H9 (cell line): Measurements from ENCODE around the gene NSF. TPM values are rescaled to one million over a fixed set of nuclear protein-coding genes. Genes with fewer than 3 reads are reported as not detected.
"Not testable (repeated sequence)": the region's sequence is repeated elsewhere in the genome, so short reads cannot be mapped to it uniquely, and the experiment has no call there.

ENCODE experiments used
- DNase-seq: peaks from one replicate; pipeline ENCODE4 v3.0.0-alpha.2; 2017
- H2AFZ ChIP-seq: one replicate; pipeline ENCODE4 v1.6.1; 2013; ENCODE audit warnings: mild to moderate bottlenecking, low read length, control low read depth, moderate library complexity
- H2AK5ac ChIP-seq: 2 replicates; pipeline ENCODE4 v1.6.1; 2013; ENCODE audit warnings: low read length, control low read depth, mixed read lengths; ENCODE audit not compliant: insufficient read length
- H2BK120ac ChIP-seq: one replicate; pipeline ENCODE4 v1.6.1; 2013; ENCODE audit warnings: low read depth, mild to moderate bottlenecking, low read length, control low read depth, inconsistent platforms; ENCODE audit not compliant: poor library complexity, severe bottlenecking
- H2BK12ac ChIP-seq: 2 replicates; pipeline ENCODE4 v1.6.1; 2013; ENCODE audit warnings: low read length, control low read depth, mixed read lengths, low read depth; ENCODE audit not compliant: insufficient read length
- H2BK15ac ChIP-seq: 2 replicates; pipeline ENCODE4 v1.6.1; 2013; ENCODE audit warnings: low read depth, low read length, control low read depth
- H2BK20ac ChIP-seq: one replicate; pipeline ENCODE4 v1.6.1; 2013; ENCODE audit warnings: low read depth, mild to moderate bottlenecking, low read length, control low read depth, inconsistent platforms; ENCODE audit not compliant: poor library complexity, severe bottlenecking
- H2BK5ac ChIP-seq: 2 replicates; pipeline ENCODE4 v1.6.1; 2013; ENCODE audit warnings: low read length, control low read depth, mixed read lengths; ENCODE audit not compliant: insufficient read length
- H3K14ac ChIP-seq: 2 replicates; pipeline ENCODE4 v1.6.1; 2013; ENCODE audit warnings: low read length, control low read depth; ENCODE audit not compliant: insufficient read depth
- H3K18ac ChIP-seq: 2 replicates; pipeline ENCODE4 v1.6.1; 2013; ENCODE audit warnings: low read depth, mild to moderate bottlenecking, mixed read lengths, low read length, control low read depth; ENCODE audit not compliant: insufficient read length
- H3K23ac ChIP-seq: 2 replicates; pipeline ENCODE4 v1.6.1; 2013; ENCODE audit warnings: low read length, control low read depth, mixed read lengths, low read depth; ENCODE audit not compliant: insufficient read length
- H3K23me2 ChIP-seq: 2 replicates; pipeline ENCODE4 v1.6.1; 2013; ENCODE audit warnings: low read depth, mild to moderate bottlenecking, mixed read lengths, low read length, control low read depth; ENCODE audit not compliant: insufficient read length, poor library complexity, severe bottlenecking
- H3K27ac ChIP-seq: 2 replicates; pipeline ENCODE4 v1.5.1; 2013; ENCODE audit warnings: low read length, control low read depth, mixed read lengths, low read depth; ENCODE audit not compliant: insufficient read length
- H3K27me3 ChIP-seq: 2 replicates; pipeline ENCODE4 v1.6.1; 2013; ENCODE audit warnings: low read length, control low read depth, inconsistent platforms; ENCODE audit not compliant: insufficient read depth
- H3K4ac ChIP-seq: 2 replicates; pipeline ENCODE4 v1.6.1; 2013; ENCODE audit warnings: low read depth, mild to moderate bottlenecking, control low read depth, inconsistent platforms, low read length, moderate library complexity
- H3K4me1 ChIP-seq: 2 replicates; pipeline ENCODE4 v1.6.1; 2013; ENCODE audit warnings: low read length, control low read depth, inconsistent platforms; ENCODE audit not compliant: insufficient read depth
- H3K4me2 ChIP-seq: 2 replicates; pipeline ENCODE4 v1.6.1; 2013; ENCODE audit warnings: low read length, control low read depth, mixed read lengths; ENCODE audit not compliant: insufficient read length, insufficient read depth
- H3K56ac ChIP-seq: 2 replicates; pipeline ENCODE4 v1.6.1; 2013; ENCODE audit warnings: low read depth, mild to moderate bottlenecking, mixed read lengths, low read length, control low read depth; ENCODE audit not compliant: insufficient read length
- H3K79me1 ChIP-seq: 2 replicates; pipeline ENCODE4 v1.6.1; 2013; ENCODE audit warnings: low read depth, mild to moderate bottlenecking, moderate library complexity, low read length, control low read depth, inconsistent platforms; ENCODE audit not compliant: insufficient read depth, poor library complexity, severe bottlenecking
- H3K79me2 ChIP-seq: 2 replicates; pipeline ENCODE4 v1.6.1; 2013; ENCODE audit warnings: low read length, control low read depth, inconsistent platforms; ENCODE audit not compliant: insufficient read depth
- H3K9ac ChIP-seq: 2 replicates; pipeline ENCODE4 v1.6.1; 2013; ENCODE audit warnings: low read length, control low read depth, mixed read lengths; ENCODE audit not compliant: insufficient read length; ENCODE audit errors: extremely low read depth
- H3K9me3 ChIP-seq: one replicate; pipeline ENCODE4 v1.6.1; 2013; ENCODE audit warnings: low read depth, low read length, inconsistent platforms; ENCODE audit not compliant: control insufficient read depth
- H3T11ph ChIP-seq: one replicate; pipeline ENCODE4 v1.6.1; 2013; ENCODE audit warnings: mild to moderate bottlenecking, low read length, control low read depth, inconsistent platforms
- H4K20me1 ChIP-seq: one replicate; pipeline ENCODE4 v1.6.1; 2013; ENCODE audit not compliant: control insufficient read depth, insufficient read length, insufficient read depth
- H4K5ac ChIP-seq: 2 replicates; pipeline ENCODE4 v1.6.1; 2013; ENCODE audit warnings: low read depth, mild to moderate bottlenecking, mixed read lengths, low read length, control low read depth; ENCODE audit not compliant: insufficient read length
- H4K8ac ChIP-seq: replicated peaks from 2 replicates; pipeline ENCODE4 v1.6.1; 2013; ENCODE audit warnings: low read length, control low read depth, mixed read lengths, low read depth; ENCODE audit not compliant: insufficient read length
- H4K91ac ChIP-seq: 2 replicates; pipeline ENCODE4 v1.6.1; 2013; ENCODE audit warnings: low read depth, mild to moderate bottlenecking, moderate library complexity, mixed read lengths, low read length, control low read depth; ENCODE audit not compliant: insufficient read length
- H3K27ac Mint-ChIP-seq, 3 experiments: 2 replicates in 2 of 3; 3 replicates in 1 of 3; pipeline ENCODE4 v1.8.0; 2020 to 2021; ENCODE audit warnings: mixed read lengths in 3 of 3, mild to moderate bottlenecking in 1 of 3, moderate library complexity in 1 of 3
- H3K27me3 Mint-ChIP-seq: 2 replicates; pipeline ENCODE4 v1.8.0; 2021; ENCODE audit warnings: low read depth, mild to moderate bottlenecking, moderate library complexity, mixed read lengths
- H3K36me3 Mint-ChIP-seq, 3 experiments: 2 replicates in 2 of 3; 3 replicates in 1 of 3; pipeline ENCODE4 v1.8.0; 2020 to 2021; ENCODE audit warnings: low read depth in 3 of 3, mixed read lengths in 3 of 3; ENCODE audit not compliant: insufficient read depth in 1 of 3
- H3K4me1 Mint-ChIP-seq, 2 experiments: 2 replicates each; pipeline ENCODE4 v1.8.0; 2020; ENCODE audit warnings: mixed read lengths in 2 of 2
- H3K4me3 Mint-ChIP-seq, 2 experiments: 2 replicates in 1 of 2; 3 replicates in 1 of 2; pipeline ENCODE4 v1.8.0; 2020 to 2021; ENCODE audit warnings: mild to moderate bottlenecking in 2 of 2, mixed read lengths in 2 of 2, moderate library complexity in 1 of 2
- H3K9me3 Mint-ChIP-seq, 2 experiments: 2 replicates in 1 of 2; 3 replicates in 1 of 2; pipeline ENCODE4 v1.8.0; 2020; ENCODE audit warnings: mild to moderate bottlenecking in 2 of 2, mixed read lengths in 2 of 2, moderate library complexity in 1 of 2
- CTCF ChIP-seq: fragments of 200-600 bp; sonication (generic); conservative IDR thresholded peaks from 3 replicates; pipeline ENCODE4 v1.8.0; 2021; ENCODE audit warnings: antibody characterized with exemption, mild to moderate bottlenecking
- WGBS: extraction: QIAGEN DNeasy Blood & Tissue Kit; methylation state at CpG from one replicate; pipeline ENCODE4 v1.1.7; 2013; ENCODE audit warnings: missing lambda C conversion rate, low lambda C conversion rate, mixed read lengths; ENCODE audit not compliant: insufficient read length; ENCODE audit errors: extremely low coverage; 5-methylcytosine and 5-hydroxymethylcytosine counted together
- total RNA-seq: library from RNA; stranded (reverse); gene quantifications from 2 replicates; pipeline ENCODE4 v1.2.1, GENCODE V29; 2021

Gene NSF
- total RNA-seq, 1 experiment from 2014 or later = 36.4 TPM

DNA sequence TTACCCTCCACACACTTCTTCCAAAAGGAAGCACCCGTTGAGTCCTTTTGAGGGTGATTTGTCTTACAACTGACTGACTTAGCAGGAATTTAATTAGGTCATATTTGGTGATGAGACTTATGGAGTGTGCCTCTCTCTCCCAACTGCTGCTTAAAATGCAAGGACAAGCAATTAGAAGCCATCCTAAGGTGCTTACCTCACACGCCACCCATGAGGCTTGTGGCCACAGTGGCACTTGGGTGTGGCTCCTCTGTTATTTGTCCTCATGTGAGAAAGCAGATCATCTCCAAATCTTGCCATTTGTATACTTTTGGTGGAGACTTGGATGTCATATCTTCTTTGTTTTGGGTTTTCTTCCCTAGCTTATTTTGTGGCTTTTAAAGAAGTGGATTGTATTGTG is 166.4 kb downstream of the NSF start:
- Mint-ChIP-seq H3K4me3 (no peak overlapping the region), H3K27ac (no peak overlapping the region), H3K4me1 (peaks cover 5 to 6% of the 10 kb centered on the region in 2 experiments), H3K27me3 (no peaks in the 10 kb centered on the region), H3K9me3 (no peaks in the 10 kb centered on the region), H3K36me3 (peaks cover 0 to 30% (median 11%) of the 10 kb centered on the region in 3 experiments; a peak in 5 of 7 replicates)
- Histone ChIP-seq H3K79me1 (no peaks in the 10 kb centered on the region), H4K20me1 (no peaks in the 10 kb centered on the region), H3K14ac (no peak overlapping the region), H4K8ac (no peak overlapping the region), H3K27ac (no peak overlapping the region), H2BK12ac (no peak overlapping the region), H2AFZ (no peak overlapping the region), H3K27me3 (no peaks in the 10 kb centered on the region), H3K79me2 (no peaks in the 10 kb centered on the region), H3K4me1 (no peaks in the 10 kb centered on the region), H3K9ac (no peak overlapping the region), H4K91ac (no peak overlapping the region), H2AK5ac (no peak overlapping the region), H4K5ac (no peak overlapping the region), H2BK15ac (no peak overlapping the region), H3K23me2 (no peaks in the 10 kb centered on the region), H3K4me2 (no peak overlapping the region), H3K18ac (no peak overlapping the region), H3K23ac (no peak overlapping the region), H3K56ac (no peak overlapping the region), H2BK5ac (no peak overlapping the region), H2BK20ac (no peak overlapping the region), H3K4ac (no peak overlapping the region), H3T11ph (no peak overlapping the region), H3K9me3 (no peaks in the 10 kb centered on the region), H2BK120ac (no peak overlapping the region)
- WGBS = no CpG with 5 or more reads among the region's 2 CpGs
- no peak for DNase-seq
- TF ChIP-seq CTCF = no peak

DNA sequence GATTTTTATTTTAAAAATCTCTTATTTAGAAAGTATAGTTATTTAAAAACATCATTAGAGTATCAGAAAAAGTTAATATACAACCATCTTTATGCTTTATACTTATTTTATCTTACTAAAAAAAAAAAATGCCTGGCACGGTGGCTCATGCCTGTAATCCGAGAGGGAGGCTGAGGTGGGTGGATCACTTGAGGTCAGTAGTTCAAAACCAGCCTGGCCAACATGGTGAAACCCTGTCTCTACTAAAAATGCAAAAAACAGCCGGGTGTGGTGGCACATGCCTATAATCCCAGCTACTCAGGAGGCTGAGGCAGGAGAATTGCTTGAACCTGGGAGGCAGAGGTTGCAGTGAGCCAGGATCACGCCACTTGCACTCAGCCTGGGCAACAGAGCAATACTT is 167.1 kb downstream of the NSF start:
- not testable (repeated sequence) for H3K14ac ChIP-seq, H2BK12ac ChIP-seq, H3K79me2 ChIP-seq, H2BK15ac ChIP-seq, H3K56ac ChIP-seq, H3K4me1 Mint-ChIP-seq, H4K91ac ChIP-seq, H3K27ac ChIP-seq, H3T11ph ChIP-seq, H2BK5ac ChIP-seq, H3K9me3 Mint-ChIP-seq, H3K4me3 Mint-ChIP-seq, H3K23me2 ChIP-seq, H3K27ac Mint-ChIP-seq, H3K4me2 ChIP-seq, H2AK5ac ChIP-seq, DNase-seq, H3K9me3 ChIP-seq, H3K18ac ChIP-seq, H3K79me1 ChIP-seq, H2BK20ac ChIP-seq, H4K8ac ChIP-seq, H4K5ac ChIP-seq, H3K4ac ChIP-seq, H3K27me3 Mint-ChIP-seq, H2AFZ ChIP-seq, H3K4me1 ChIP-seq, H3K23ac ChIP-seq, H4K20me1 ChIP-seq, H3K27me3 ChIP-seq, H3K9ac ChIP-seq, H2BK120ac ChIP-seq
- no CpG with 5 or more reads among the region's 4 CpGs for WGBS
- peaks cover 0 to 27% (median 6%) of the 10 kb centered on the region in 3 experiments; a peak in 4 of 7 replicates for H3K36me3 Mint-ChIP-seq
